Measurements from ENCODE around the gene VPS33B. TPM values are rescaled to one million over a fixed set of nuclear protein-coding genes. Genes with fewer than 3 reads are reported as not detected.

Gene VPS33B
- total RNA-seq, 4 donors from 2014 or later: 9.5 to 11.4 (median 10.4) TPM

DNA sequence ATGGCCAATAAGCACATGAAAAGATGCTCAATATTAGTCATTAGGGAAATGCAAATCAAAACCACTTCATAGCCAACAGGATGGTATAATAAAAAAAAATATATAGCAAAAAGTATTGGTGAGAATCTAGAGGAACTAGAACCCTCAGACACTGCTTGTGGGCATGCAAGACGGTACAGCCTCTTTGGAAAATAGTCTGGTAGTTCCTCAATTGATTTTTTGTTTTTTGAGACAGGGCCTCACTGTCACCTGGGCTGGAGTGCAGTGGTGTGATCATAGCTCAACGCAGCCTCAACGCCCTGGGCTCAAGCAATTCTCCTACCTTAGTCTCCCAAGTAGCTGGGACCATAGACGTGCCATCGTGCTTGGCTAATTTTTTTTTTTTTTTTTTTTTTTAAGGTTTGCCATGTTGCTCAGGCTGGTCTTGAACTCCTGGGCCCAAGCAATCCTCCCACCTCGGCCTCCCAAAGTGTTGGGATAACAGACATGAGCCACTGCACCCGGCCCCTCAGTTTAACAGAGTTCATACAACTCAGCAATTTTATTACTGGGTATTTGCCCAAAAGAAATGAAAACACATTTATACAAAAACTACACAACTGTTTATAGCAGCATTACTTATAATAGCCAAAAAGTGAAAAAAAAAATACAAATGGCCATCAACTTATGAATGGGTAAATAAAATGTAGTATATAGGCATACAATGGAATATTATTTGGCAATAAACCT is 33.2 kb downstream of the VPS33B start:
- H3K4me3 ChIP-seq: no peak overlapping the region
- H3K27ac ChIP-seq (replicated peaks in 1 of 4): no peak overlapping the region
- H3K9me3 ChIP-seq: no peaks in the 10 kb centered on the region
- H3K36me3 ChIP-seq: no peaks in the 10 kb centered on the region
- H3K4me1 ChIP-seq: peaks cover 0 to 12% (median 11%) of the 10 kb centered on the region in 4 donors
- WGBS: 81% methylated on average over 7 of the region's 7 CpGs
- no peak for DNase-seq (ENCODE audit: extremely low spot score)
- intact Hi-C loops (cut with DNase I): no loop called here
- no peaks in the 10 kb centered on the region for H3K27me3 ChIP-seq
- no peak for TF ChIP-seq POLR2A (IDR thresholded peaks at IDR 0.05; ENCODE audit: low read depth)

- H3K36me3 ChIP-seq: no peaks in the 10 kb centered on the region
- DNase-seq (ENCODE audit: extremely low spot score): no peak
- H3K4me3 ChIP-seq: no peak overlapping the region
- peaks cover 0 to 3% (median 3%) of the 10 kb centered on the region in 4 donors for H3K4me1 ChIP-seq
- H3K27ac ChIP-seq (replicated peaks in 1 of 4): no peak overlapping the region
- no peaks in the 10 kb centered on the region for H3K9me3 ChIP-seq
- no peak for TF ChIP-seq POLR2A (IDR thresholded peaks at IDR 0.05; ENCODE audit: low read depth)
- no peak for TF ChIP-seq POLR2AphosphoS5 (IDR thresholded peaks at IDR 0.05)
- WGBS: 84% methylated on average over 6 of the region's 6 CpGs
- intact Hi-C loops (cut with DNase I): no loop called here
- no peaks in the 10 kb centered on the region for H3K27me3 ChIP-seq
Observed at GRCh38 chr15:90988296-90988695, 34.1 kb downstream of the VPS33B start.

GRCh38 chr15:90987561-90988141 is 34.7 kb downstream of the VPS33B start:
- Histone ChIP-seq H3K27me3 (no peaks in the 10 kb centered on the region), H3K4me3 (no peak overlapping the region), H3K27ac (replicated peaks in 1 of 4) (no peak overlapping the region), H3K9me3 (no peaks in the 10 kb centered on the region), H3K4me1 (no peaks in the 10 kb centered on the region), H3K36me3 (no peaks in the 10 kb centered on the region)
- DNase-seq (ENCODE audit: extremely low spot score): no peak
- intact Hi-C loops (cut with DNase I): no loop called here
- WGBS: 72% methylated on average over 7 of the region's 7 CpGs
- no peak for TF ChIP-seq EP300 (IDR thresholded peaks at IDR 0.05)
- TF ChIP-seq, protein P1, sequence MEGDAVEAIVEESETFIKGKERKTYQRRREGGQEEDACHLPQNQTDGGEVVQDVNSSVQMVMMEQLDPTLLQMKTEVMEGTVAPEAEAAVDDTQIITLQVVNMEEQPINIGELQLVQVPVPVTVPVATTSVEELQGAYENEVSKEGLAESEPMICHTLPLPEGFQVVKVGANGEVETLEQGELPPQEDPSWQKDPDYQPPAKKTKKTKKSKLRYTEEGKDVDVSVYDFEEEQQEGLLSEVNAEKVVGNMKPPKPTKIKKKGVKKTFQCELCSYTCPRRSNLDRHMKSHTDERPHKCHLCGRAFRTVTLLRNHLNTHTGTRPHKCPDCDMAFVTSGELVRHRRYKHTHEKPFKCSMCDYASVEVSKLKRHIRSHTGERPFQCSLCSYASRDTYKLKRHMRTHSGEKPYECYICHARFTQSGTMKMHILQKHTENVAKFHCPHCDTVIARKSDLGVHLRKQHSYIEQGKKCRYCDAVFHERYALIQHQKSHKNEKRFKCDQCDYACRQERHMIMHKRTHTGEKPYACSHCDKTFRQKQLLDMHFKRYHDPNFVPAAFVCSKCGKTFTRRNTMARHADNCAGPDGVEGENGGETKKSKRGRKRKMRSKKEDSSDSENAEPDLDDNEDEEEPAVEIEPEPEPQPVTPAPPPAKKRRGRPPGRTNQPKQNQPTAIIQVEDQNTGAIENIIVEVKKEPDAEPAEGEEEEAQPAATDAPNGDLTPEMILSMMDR (IDR thresholded peaks at IDR 0.05): no peak
- no peak for TF ChIP-seq POLR2AphosphoS5 (IDR thresholded peaks at IDR 0.05)
- TF ChIP-seq POLR2A (IDR thresholded peaks at IDR 0.05; ENCODE audit: low read depth): no peak

DNA sequence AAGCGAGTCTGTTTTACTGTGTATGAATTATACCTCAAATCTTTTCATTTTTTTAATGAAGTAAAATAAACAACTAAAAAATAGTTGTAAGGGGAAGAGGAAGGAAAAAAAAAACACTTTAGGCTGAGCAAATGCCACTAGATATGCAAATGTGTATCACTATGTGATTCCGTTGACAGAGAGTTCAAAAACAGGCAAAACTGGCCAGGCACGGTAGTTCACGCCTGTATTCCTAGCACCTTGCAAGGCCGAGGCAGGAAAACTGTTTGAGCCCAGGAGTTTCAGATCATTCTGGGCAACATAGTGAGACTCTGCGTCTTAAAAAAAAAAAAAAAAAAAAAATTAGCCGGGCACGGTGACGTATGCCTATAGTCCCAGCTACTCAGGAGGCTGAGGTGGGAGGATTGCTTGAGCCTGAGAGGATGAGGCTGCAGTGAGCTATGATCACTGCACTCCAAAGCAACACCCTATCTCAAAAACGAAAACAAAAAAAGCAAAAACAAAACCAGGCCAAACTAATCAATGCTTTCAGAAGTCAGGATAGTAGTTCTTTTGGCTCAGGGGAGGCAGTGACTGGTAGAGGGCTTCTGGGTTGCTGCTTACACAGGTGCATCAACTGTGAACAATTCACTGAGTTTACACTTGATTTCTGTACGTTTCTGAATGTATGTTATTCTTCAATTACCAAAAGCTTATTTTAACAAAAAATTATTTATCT is 35.4 kb downstream of the VPS33B start:
- DNase-seq (ENCODE audit: extremely low spot score): no peak
- H3K27ac ChIP-seq (replicated peaks in 1 of 4): no peak overlapping the region

GRCh38 chr15:90982135-90982534 is 40.3 kb downstream of the VPS33B start:
- intact Hi-C loops (cut with DNase I): no loop called here
- H3K27me3 ChIP-seq: no peaks in the 10 kb centered on the region
- TF ChIP-seq POLR2AphosphoS5 (IDR thresholded peaks at IDR 0.05) (no peak), EP300 (IDR thresholded peaks at IDR 0.05) (no peak)
- TF ChIP-seq, protein P1 (IDR thresholded peaks at IDR 0.05): no peak
- H3K36me3 ChIP-seq: peaks cover 0 to 16% (median 2%) of the 10 kb centered on the region in 4 donors
- WGBS: 92% methylated on average over 5 of the region's 5 CpGs
- no peak overlapping the region for H3K4me3 ChIP-seq
- H3K9me3 ChIP-seq: no peaks in the 10 kb centered on the region
- no peak overlapping the region for H3K27ac ChIP-seq (replicated peaks in 1 of 4)
- no peaks in the 10 kb centered on the region for H3K4me1 ChIP-seq
- DNase-seq (ENCODE audit: extremely low spot score): no peak

More for the DNA sequence above, 35.4 kb downstream of the VPS33B start:
- no peaks in the 10 kb centered on the region for H3K27me3 ChIP-seq
- H3K4me3 ChIP-seq: no peak overlapping the region
- TF ChIP-seq POLR2AphosphoS5 (IDR thresholded peaks at IDR 0.05) (no peak), EP300 (IDR thresholded peaks at IDR 0.05) (no peak), POLR2A (IDR thresholded peaks at IDR 0.05; ENCODE audit: low read depth) (no peak)
- TF ChIP-seq, protein P1 (IDR thresholded peaks at IDR 0.05): no peak
- intact Hi-C loops (cut with DNase I): no loop called here
- H3K9me3 ChIP-seq: no peaks in the 10 kb centered on the region
- no peaks in the 10 kb centered on the region for H3K36me3 ChIP-seq
- 91% methylated on average over 11 of the region's 11 CpGs for WGBS
- H3K4me1 ChIP-seq: no peaks in the 10 kb centered on the region
